Effector memory CD8-positive, alpha-beta T cell (primary cell): ENCODE results near the gene PAFAH1B1.
A peak's percentile ranks its signal among the peaks of the same experiment; 100 is the strongest.
"Not testable (repeated sequence)": the region's sequence is repeated elsewhere in the genome, so short reads cannot be mapped to it uniquely, and the experiment has no call there.

Experiments
- ATAC-seq: fragments of 150-1000 bp; cut with Tn5 transposase; replicated peaks from 2 replicates; pipeline ENCODE4 v1.10.0; 2021; ENCODE audit warnings: mild to moderate bottlenecking, moderate library complexity
- DNase-seq, 3 experiments: peaks; one replicate each; pipeline ENCODE4 v3.0.0; 2021
- H3K27ac Mint-ChIP-seq, 2 donors: one replicate each; pipeline ENCODE4 v1.8.0; 2022; ENCODE audit warnings: mild to moderate bottlenecking in 2 of 2, mixed read lengths in 2 of 2, moderate library complexity in 2 of 2
- H3K27me3 Mint-ChIP-seq, 2 donors: one replicate each; pipeline ENCODE4 v1.8.0; 2022; ENCODE audit warnings: mixed read lengths in 2 of 2
- H3K36me3 Mint-ChIP-seq: one replicate; pipeline ENCODE4 v1.8.0; 2022; ENCODE audit warnings: mild to moderate bottlenecking, moderate library complexity, mixed read lengths; ENCODE audit not compliant: insufficient read depth
- H3K4me1 Mint-ChIP-seq, 2 donors: one replicate each; pipeline ENCODE4 v1.8.0; 2022; ENCODE audit warnings: low read depth in 2 of 2, mixed read lengths in 2 of 2
- H3K4me3 Mint-ChIP-seq, 2 donors: one replicate each; pipeline ENCODE4 v1.8.0; 2022; ENCODE audit warnings: mild to moderate bottlenecking in 2 of 2, mixed read lengths in 2 of 2, moderate library complexity in 2 of 2
- H3K9me3 Mint-ChIP-seq, 2 donors: one replicate each; pipeline ENCODE4 v1.8.0; 2022; ENCODE audit warnings: mixed read lengths in 2 of 2

The PAFAH1B1 gene

GRCh38 chr17:2631211-2631610 is 37.8 kb downstream of the PAFAH1B1 start:
- peak overlapping the region; percentile 82 to 86 for H3K27ac Mint-ChIP-seq
- ATAC-seq (no peak), DNase-seq (no peak)
- peak overlapping the region; percentile 47 to 62 for H3K4me3 Mint-ChIP-seq
- no peaks in the 10 kb centered on the region for H3K9me3 Mint-ChIP-seq
- H3K4me1 Mint-ChIP-seq: peaks cover 76 to 85% of the 10 kb centered on the region in 2 donors
- H3K36me3 Mint-ChIP-seq: peaks cover 25% of the 10 kb centered on the region
- no peaks in the 10 kb centered on the region for H3K27me3 Mint-ChIP-seq

GRCh38 chr17:2634361-2634960 is 41.0 kb downstream of the PAFAH1B1 start:
- Mint-ChIP-seq H3K36me3 (peaks cover 53% of the 10 kb centered on the region), H3K27ac (peak overlapping the region; percentile 80 to 82), H3K27me3 (no peaks in the 10 kb centered on the region), H3K4me3 (peak overlapping the region; percentile 12 to 29), H3K9me3 (no peaks in the 10 kb centered on the region), H3K4me1 (peaks cover 58 to 67% of the 10 kb centered on the region in 2 donors)
- ATAC-seq (no peak), DNase-seq (no peak)

DNA sequence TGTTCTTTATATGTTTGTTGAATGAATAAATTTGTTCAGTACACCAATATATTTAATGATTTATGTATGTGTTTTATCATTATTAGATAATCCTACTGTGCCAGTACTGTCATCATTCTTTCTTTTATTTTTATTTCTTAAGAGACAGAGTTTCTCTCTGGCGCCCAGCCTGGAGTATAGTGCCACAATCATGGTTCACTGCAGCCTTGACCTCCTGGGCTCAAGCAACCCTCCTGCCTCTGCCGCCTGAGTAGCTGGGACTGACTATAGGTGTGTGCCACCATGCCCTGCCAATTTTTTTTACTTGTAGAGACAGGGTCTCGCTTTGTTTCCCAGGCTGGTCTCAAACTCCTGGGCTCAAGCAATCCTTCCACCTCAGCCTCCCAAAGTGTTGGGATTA is 41.8 kb downstream of the PAFAH1B1 start:
- no peak overlapping the region for H3K4me3 Mint-ChIP-seq
- H3K27ac Mint-ChIP-seq: peak overlapping the region; percentile 75 to 82
- ATAC-seq (no peak), DNase-seq (no peak)
- peaks cover 50 to 59% of the 10 kb centered on the region in 2 donors for H3K4me1 Mint-ChIP-seq
- no peaks in the 10 kb centered on the region for H3K27me3 Mint-ChIP-seq
- H3K36me3 Mint-ChIP-seq: peaks cover 61% of the 10 kb centered on the region
- H3K9me3 Mint-ChIP-seq: no peaks in the 10 kb centered on the region

GRCh38 chr17:2635675-2636074 is 42.2 kb downstream of the PAFAH1B1 start:
- Mint-ChIP-seq H3K27me3 (no peaks in the 10 kb centered on the region), H3K36me3 (peaks cover 64% of the 10 kb centered on the region), H3K4me1 (peaks cover 46 to 58% of the 10 kb centered on the region in 2 donors), H3K9me3 (no peaks in the 10 kb centered on the region), H3K4me3 (no peak overlapping the region), H3K27ac (peak overlapping the region in 1 of 2 donors; percentile 75)
- DNase-seq: no peak
- no peak for ATAC-seq

DNA sequence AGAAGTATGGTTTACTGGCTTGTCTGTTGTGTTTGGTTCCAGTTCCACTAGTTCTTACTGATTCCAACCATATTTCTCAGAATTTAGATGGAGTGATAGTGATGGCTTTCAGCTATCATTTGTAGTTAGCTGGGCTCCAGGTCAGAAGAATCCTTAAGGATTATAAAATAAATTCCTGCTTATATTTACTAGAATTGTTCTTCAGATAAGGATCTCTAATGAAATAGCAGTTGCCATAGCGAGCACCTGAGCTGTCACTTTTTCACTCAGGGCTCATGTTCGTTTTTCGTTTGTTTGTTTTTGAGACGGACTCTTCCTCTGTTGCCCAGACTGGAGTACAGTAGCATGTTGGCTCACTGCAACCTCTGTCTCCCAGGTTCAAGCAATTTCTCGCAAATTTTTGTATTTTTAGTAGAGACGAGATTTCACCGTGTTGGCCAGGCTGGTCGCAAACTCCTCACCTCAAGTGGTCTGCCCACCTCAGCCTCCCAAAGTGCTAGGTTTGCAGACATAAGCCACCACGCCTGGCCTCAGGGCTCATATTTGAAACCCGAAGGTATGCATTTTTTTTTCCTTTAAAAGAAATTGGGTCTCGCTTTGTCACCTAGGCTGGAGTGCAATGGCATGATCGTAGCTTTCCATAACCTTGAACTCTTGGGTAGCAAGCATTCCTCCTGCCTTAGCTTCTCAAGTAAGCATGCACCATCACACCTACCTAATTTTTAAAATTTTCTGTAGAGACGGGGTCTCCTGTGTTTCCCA is 42.9 kb downstream of the PAFAH1B1 start:
- Mint-ChIP-seq H3K27ac (peak overlapping the region; percentile 44 to 75), H3K27me3 (no peaks in the 10 kb centered on the region), H3K4me3 (no peak overlapping the region), H3K4me1 (peaks cover 40 to 57% of the 10 kb centered on the region in 2 donors), H3K9me3 (no peaks in the 10 kb centered on the region), H3K36me3 (peaks cover 69% of the 10 kb centered on the region)
- no peak for DNase-seq
- no peak for ATAC-seq

- H3K27ac Mint-ChIP-seq: peak overlapping the region; percentile 44 to 75
- H3K4me3 Mint-ChIP-seq: no peak overlapping the region
- H3K27me3 Mint-ChIP-seq: no peaks in the 10 kb centered on the region
- H3K4me1 Mint-ChIP-seq: peaks cover 29 to 54% of the 10 kb centered on the region in 2 donors
- DNase-seq: no peak
- ATAC-seq: no peak
- H3K36me3 Mint-ChIP-seq: peaks cover 71% of the 10 kb centered on the region
- H3K9me3 Mint-ChIP-seq: no peaks in the 10 kb centered on the region
Observed at GRCh38 chr17:2637422-2637821, 44.0 kb downstream of the PAFAH1B1 start.

DNA sequence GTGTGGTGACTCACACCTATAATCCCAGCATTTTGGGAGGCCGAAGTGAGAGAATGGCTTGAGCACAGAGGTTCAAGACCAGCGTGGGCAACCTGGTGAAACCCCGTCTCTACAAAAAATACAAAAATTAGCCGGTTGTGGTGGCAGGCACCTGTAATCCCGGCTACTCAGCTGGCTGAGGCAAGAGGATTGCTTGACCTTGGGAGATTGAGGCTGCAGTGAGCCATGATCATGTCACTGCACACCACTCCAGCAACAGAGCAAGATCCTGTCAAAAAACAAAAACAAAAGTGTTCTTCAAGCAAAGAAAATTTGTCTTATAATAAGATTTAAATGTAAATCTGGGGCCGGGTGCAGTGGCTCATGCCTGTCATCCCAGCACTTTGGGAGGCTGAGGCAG is 51.5 kb downstream of the PAFAH1B1 start:
- Mint-ChIP-seq H3K27me3 (no peaks in the 10 kb centered on the region), H3K9me3 (no peaks in the 10 kb centered on the region), H3K4me3 (no peak overlapping the region), H3K36me3 (peaks cover 67% of the 10 kb centered on the region), H3K27ac (peak overlapping the region in 1 of 2 donors; percentile 19), H3K4me1 (peaks cover 5 to 33% of the 10 kb centered on the region in 2 donors)
- DNase-seq (no peak), ATAC-seq (no peak)

DNA sequence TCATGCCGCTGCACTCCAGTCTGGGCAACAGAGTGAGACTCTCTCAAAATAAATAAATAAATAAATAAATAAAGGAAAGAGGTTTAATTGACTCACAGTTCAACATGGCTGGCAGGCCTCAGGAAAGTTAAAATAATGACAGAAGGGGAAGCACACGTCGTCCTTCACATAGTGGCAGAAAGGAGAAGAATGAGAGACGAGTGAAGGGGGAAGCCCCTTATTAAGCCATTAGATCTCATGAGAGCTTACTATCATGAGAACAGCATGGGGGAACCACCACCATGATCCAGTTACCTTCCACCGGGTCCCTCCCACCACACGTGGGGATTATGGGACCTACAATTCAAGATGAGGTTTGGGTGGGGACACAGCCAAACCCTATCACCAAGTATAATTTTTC is 54.5 kb downstream of the PAFAH1B1 start:
- Mint-ChIP-seq H3K27me3 (no peaks in the 10 kb centered on the region), H3K4me1 (peaks cover 1 to 12% of the 10 kb centered on the region in 2 donors), H3K27ac (peak overlapping the region; percentile 46 to 60), H3K4me3 (no peak overlapping the region), H3K36me3 (peaks cover 56% of the 10 kb centered on the region), H3K9me3 (peaks cover 0 to 1% of the 10 kb centered on the region in 2 donors)
- DNase-seq: no peak
- ATAC-seq: no peak

GRCh38 chr17:2649191-2649590 is 55.7 kb downstream of the PAFAH1B1 start:
- Mint-ChIP-seq H3K36me3 (peaks cover 54% of the 10 kb centered on the region), H3K4me1 (peaks cover 1 to 9% of the 10 kb centered on the region in 2 donors), H3K27me3 (no peaks in the 10 kb centered on the region), H3K9me3 (peaks cover 0 to 1% of the 10 kb centered on the region in 2 donors), H3K4me3 (no peak overlapping the region), H3K27ac (peak overlapping the region in 1 of 2 donors; percentile 59)
- ATAC-seq (no peak), DNase-seq (no peak)

GRCh38 chr17:2652911-2653310 is 59.5 kb downstream of the PAFAH1B1 start:
- peaks cover 19 to 38% of the 10 kb centered on the region in 2 donors for H3K4me1 Mint-ChIP-seq
- H3K36me3 Mint-ChIP-seq: peaks cover 38% of the 10 kb centered on the region
- H3K4me3 Mint-ChIP-seq, ATAC-seq, H3K27me3 Mint-ChIP-seq, H3K9me3 Mint-ChIP-seq, DNase-seq: not testable (repeated sequence)
- peak overlapping the region; percentile 26 to 84 for H3K27ac Mint-ChIP-seq

DNA sequence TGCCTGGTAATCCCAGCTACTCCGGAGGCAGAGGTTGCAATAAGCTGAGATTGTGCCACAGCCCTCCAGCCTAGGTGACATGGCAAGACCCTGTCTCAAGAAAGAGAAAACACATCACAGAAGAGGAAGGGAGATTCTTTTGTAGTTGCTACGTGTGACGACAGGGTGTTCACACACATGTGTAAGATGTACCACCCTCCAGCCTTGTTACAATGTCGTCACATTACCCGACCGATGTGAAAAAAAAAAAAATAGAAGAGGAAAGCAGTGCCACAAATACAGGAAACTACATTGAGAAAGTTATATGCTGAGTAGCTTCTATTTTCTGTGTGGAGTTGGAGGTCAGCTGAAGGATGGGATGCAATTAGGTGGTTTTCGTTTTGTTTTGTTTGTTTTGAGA is 62.1 kb downstream of the PAFAH1B1 start:
- H3K27me3 Mint-ChIP-seq: no peaks in the 10 kb centered on the region
- peaks cover 31% of the 10 kb centered on the region for H3K36me3 Mint-ChIP-seq
- peak overlapping the region; percentile 86 to 92 for H3K27ac Mint-ChIP-seq
- H3K4me1 Mint-ChIP-seq: peaks cover 28 to 45% of the 10 kb centered on the region in 2 donors
- H3K4me3 Mint-ChIP-seq: peak overlapping the region; percentile 25 to 41
- peaks cover 0 to 1% of the 10 kb centered on the region in 2 donors for H3K9me3 Mint-ChIP-seq
- ATAC-seq: peak; percentile 76
- DNase-seq: no peak

- Mint-ChIP-seq H3K4me1 (peaks cover 36 to 53% of the 10 kb centered on the region in 2 donors), H3K36me3 (peaks cover 25% of the 10 kb centered on the region), H3K27ac (peak overlapping the region; percentile 77 to 92), H3K4me3 (no peak overlapping the region), H3K9me3 (peaks cover 0 to 1% of the 10 kb centered on the region in 2 donors), H3K27me3 (no peaks in the 10 kb centered on the region)
- ATAC-seq (no peak), DNase-seq (no peak)
Observed at GRCh38 chr17:2656283-2656682, 62.8 kb downstream of the PAFAH1B1 start.

DNA sequence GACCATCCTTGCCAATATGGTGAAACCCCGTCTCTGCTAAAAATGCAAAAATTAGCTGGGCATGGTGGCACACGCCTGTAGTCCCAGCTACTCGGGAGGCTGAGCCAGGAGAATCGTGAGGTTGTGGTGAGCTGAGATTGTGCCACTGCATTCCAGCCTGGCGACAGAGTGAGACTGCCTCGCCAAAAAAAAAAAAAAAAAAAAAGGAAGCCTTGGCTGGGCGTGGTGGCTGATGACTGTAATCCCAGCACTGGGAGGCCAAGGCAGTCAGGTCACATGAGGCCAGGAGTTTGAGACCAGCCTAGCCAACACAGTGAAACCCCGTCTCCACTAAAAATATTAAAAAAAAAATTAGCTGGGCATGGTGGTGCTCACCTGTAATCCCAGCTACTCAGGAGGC is 65.9 kb downstream of the PAFAH1B1 start:
- H3K27me3 Mint-ChIP-seq, H3K9me3 Mint-ChIP-seq, H3K27ac Mint-ChIP-seq, DNase-seq, H3K4me3 Mint-ChIP-seq, ATAC-seq: not testable (repeated sequence)
- H3K4me1 Mint-ChIP-seq: peaks cover 43 to 60% of the 10 kb centered on the region in 2 donors
- H3K36me3 Mint-ChIP-seq: peaks cover 28% of the 10 kb centered on the region

- not testable (repeated sequence) for H3K9me3 Mint-ChIP-seq
Observed at GRCh38 chr17:2660410-2660809, 67.0 kb downstream of the PAFAH1B1 start.

More at GRCh38 chr17:2660410-2660809, 67.0 kb downstream of the PAFAH1B1 start:
- not testable (repeated sequence) for H3K27me3 Mint-ChIP-seq, DNase-seq, ATAC-seq, H3K4me3 Mint-ChIP-seq
- peak overlapping the region; percentile 44 to 75 for H3K27ac Mint-ChIP-seq
- peaks cover 26% of the 10 kb centered on the region for H3K36me3 Mint-ChIP-seq
- peaks cover 40 to 56% of the 10 kb centered on the region in 2 donors for H3K4me1 Mint-ChIP-seq
